GM13976 (cell line): Measurements from ENCODE around the gene MGA.

Experiments used
- DNase-seq: peaks from one replicate; pipeline ENCODE4 v3.0.0; 2012; ENCODE audit warnings: low spot score
- in situ Hi-C: fragments of 300-500 bp; cut with MboI; formaldehyde crosslinking; loops from one replicate; pipeline ENCODE4 v1.12.0; 2022; ENCODE audit warnings: low sequenced_read_pairs, mixed read lengths, inconsistent platforms; ENCODE audit not compliant: unreplicated experiment
- TF ChIP-seq, protein P1 (sequence below): IDR thresholded peaks from 2 replicates; pipeline ENCODE4 v1.5.1; 2012; ENCODE audit warnings: borderline replicate concordance, mild to moderate bottlenecking; ENCODE audit not compliant: insufficient read depth; ENCODE audit errors: extremely low read depth, missing control alignments, control extremely low read depth

The MGA gene

GRCh38 chr15:41683955-41684354 is 23.8 kb downstream of the MGA start:
- in situ Hi-C loops: no loop called here
- no peak for DNase-seq
- TF ChIP-seq, protein P1, sequence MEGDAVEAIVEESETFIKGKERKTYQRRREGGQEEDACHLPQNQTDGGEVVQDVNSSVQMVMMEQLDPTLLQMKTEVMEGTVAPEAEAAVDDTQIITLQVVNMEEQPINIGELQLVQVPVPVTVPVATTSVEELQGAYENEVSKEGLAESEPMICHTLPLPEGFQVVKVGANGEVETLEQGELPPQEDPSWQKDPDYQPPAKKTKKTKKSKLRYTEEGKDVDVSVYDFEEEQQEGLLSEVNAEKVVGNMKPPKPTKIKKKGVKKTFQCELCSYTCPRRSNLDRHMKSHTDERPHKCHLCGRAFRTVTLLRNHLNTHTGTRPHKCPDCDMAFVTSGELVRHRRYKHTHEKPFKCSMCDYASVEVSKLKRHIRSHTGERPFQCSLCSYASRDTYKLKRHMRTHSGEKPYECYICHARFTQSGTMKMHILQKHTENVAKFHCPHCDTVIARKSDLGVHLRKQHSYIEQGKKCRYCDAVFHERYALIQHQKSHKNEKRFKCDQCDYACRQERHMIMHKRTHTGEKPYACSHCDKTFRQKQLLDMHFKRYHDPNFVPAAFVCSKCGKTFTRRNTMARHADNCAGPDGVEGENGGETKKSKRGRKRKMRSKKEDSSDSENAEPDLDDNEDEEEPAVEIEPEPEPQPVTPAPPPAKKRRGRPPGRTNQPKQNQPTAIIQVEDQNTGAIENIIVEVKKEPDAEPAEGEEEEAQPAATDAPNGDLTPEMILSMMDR: no peak

GRCh38 chr15:41688671-41689070 is 28.5 kb downstream of the MGA start:
- no peak for DNase-seq
- in situ Hi-C loops: no loop called here
- TF ChIP-seq, protein P1: no peak

- TF ChIP-seq, protein P1: no peak
- DNase-seq: no peak
- in situ Hi-C loops: no loop called here
Observed at GRCh38 chr15:41689083-41689482, 28.9 kb downstream of the MGA start.

DNA sequence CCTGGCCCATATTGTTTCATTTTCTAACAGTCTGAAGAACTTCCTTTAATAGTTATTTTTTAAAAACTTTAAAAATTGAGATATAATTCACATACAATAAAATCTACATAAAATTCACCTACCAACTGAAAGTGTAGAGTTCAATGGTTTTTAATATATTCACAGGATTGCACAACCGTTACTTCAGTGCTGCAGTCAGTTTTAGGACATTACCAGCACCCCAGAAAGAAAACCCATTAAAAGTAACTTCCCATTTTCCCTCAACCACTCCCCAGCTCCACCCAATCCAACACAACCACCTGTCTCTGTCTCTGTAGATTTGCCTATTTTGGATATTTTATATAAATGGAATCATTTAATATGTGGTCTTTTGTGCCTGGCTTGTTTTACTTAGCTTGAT is 29.6 kb downstream of the MGA start:
- TF ChIP-seq, protein P1: no peak
- in situ Hi-C loops: no loop called here
- no peak for DNase-seq

DNA sequence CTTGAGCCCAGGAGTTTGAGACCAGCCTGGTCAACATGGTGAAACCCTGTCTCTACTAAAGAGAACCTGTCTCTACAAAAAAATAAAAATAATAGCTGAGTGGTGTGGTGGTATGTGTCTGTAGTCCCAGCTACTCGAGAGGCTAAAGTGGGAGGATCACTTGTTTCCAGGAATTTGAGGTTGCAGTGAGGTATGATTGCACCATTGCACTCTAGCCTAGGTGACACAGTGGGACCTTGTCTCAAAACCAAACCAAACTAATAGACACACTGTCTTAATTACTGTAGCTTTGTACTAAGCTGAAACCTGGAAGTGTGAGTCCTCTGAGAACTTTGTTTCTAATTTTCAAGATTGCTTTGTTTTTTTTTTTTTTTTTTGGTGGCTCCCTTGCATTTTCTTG is 30.4 kb downstream of the MGA start:
- TF ChIP-seq, protein P1: no peak
- DNase-seq: no peak
- in situ Hi-C loops: no loop called here

- DNase-seq: no peak
- in situ Hi-C loops: no loop called here
- TF ChIP-seq, protein P1: no peak
Observed at GRCh38 chr15:41691471-41691870, 31.3 kb downstream of the MGA start.

- no peak for DNase-seq
- TF ChIP-seq, protein P1: no peak
- in situ Hi-C loops: no loop called here
Observed at GRCh38 chr15:41692049-41692448, 31.8 kb downstream of the MGA start.
